Panc1 (cell line): ENCODE results near the gene CACNA2D4. TPM values are rescaled to one million over a fixed set of nuclear protein-coding genes. Genes with fewer than 3 reads are reported as not detected.

Experiments
- ATAC-seq: fragments of 200-7000 bp; cut with Tn5 transposase; 2 replicates; pipeline ENCODE4 v1.9.1; 2020; ENCODE audit warnings: mild to moderate bottlenecking, moderate library complexity
- BruUV-seq: library from RNA; stranded (reverse); fragments of 400-500 nt; replicated peaks from 2 replicates; lab custom pipeline; 2021; lab: Mats Ljungman, UMichigan
- CTCF ChIA-PET: fragments of 300-600 bp; sonication (Branson Sonifier 250); formaldehyde crosslinking; loops from one replicate; lab custom pipeline; 2022; ENCODE audit warnings: antibody characterized with exemption; lab: Charles Lee
- POLR2A ChIA-PET: fragments of 300-600 bp; sonication (Branson Sonifier 250); formaldehyde crosslinking; loops from one replicate; lab custom pipeline; 2022; ENCODE audit warnings: antibody characterized with exemption; lab: Charles Lee
- DNase-seq: peaks from one replicate; pipeline ENCODE4 v3.0.0-alpha.2; 2010; ENCODE audit warnings: low read depth, low spot score
- H3K27ac ChIP-seq: 2 replicates; pipeline ENCODE4 v1.5.1; 2011; ENCODE audit warnings: mild to moderate bottlenecking, low read length, inconsistent platforms
- H3K27me3 ChIP-seq: fragments of 200-500 bp; sonication (Bioruptor generic); 2 replicates; pipeline ENCODE4 v1.6.0; 2014; ENCODE audit warnings: low read length, inconsistent platforms; ENCODE audit not compliant: control insufficient read depth, insufficient read depth
- H3K36me3 ChIP-seq: fragments of 200-500 bp; sonication (Bioruptor generic); 2 replicates; pipeline ENCODE4 v1.5.1; 2014; ENCODE audit warnings: inconsistent platforms, mild to moderate bottlenecking, low read length, moderate library complexity; ENCODE audit not compliant: control insufficient read depth, insufficient read depth
- H3K4me1 ChIP-seq: 2 replicates; pipeline ENCODE4 v1.5.1; 2011; ENCODE audit warnings: inconsistent platforms, mild to moderate bottlenecking, low read length, moderate library complexity; ENCODE audit not compliant: control insufficient read depth, insufficient read depth
- H3K4me3 ChIP-seq, 2 experiments: 2 replicates each; pipeline ENCODE4 v1.5.1; 2011 to 2012; ENCODE audit warnings: low read depth in 2 of 2, low read length in 2 of 2, mild to moderate bottlenecking in 2 of 2, inconsistent platforms in 1 of 2, moderate library complexity in 1 of 2
- H3K9me3 ChIP-seq: fragments of 200-500 bp; sonication (Bioruptor generic); 2 replicates; pipeline ENCODE4 v1.5.1; 2014; ENCODE audit warnings: low read depth, mild to moderate bottlenecking, inconsistent platforms, low read length, moderate library complexity; ENCODE audit not compliant: control insufficient read depth, insufficient read depth
- CTCF ChIP-seq: fragments of 450-650 bp; IDR thresholded peaks from 2 replicates; pipeline ENCODE4 v1.5.1; 2017; ENCODE audit warnings: mild to moderate bottlenecking
- POLR2AphosphoS5 ChIP-seq: IDR thresholded peaks from 2 replicates; pipeline ENCODE4 v1.6.1; 2012; ENCODE audit warnings: mild to moderate bottlenecking, low read depth, low read length, moderate library complexity
- SIN3A ChIP-seq: IDR thresholded peaks from 2 replicates; pipeline ENCODE4 v1.6.1; 2012; ENCODE audit warnings: low read depth, mild to moderate bottlenecking, low read length, moderate library complexity, borderline replicate concordance; ENCODE audit not compliant: insufficient read depth
- TCF7L2 ChIP-seq: IDR thresholded peaks from 2 replicates; pipeline ENCODE4 v1.6.1; 2011; ENCODE audit warnings: mild to moderate bottlenecking, low read depth, low read length, inconsistent platforms
- in situ Hi-C: cut with HindIII; loops from 2 replicates; pipeline ENCODE4 v1.10.0; 2016; ENCODE audit warnings: low sequenced_read_pairs, low pct_unique_long_range_greater_than_20kb
- intact Hi-C: fragments of 100-400 bp; cut with micrococcal nuclease; formaldehyde crosslinking; loops from one replicate; pipeline ENCODE4 v1.10.0; 2022; ENCODE audit not compliant: unreplicated experiment
- total RNA-seq: library from RNA; stranded (reverse); gene quantifications from one replicate; pipeline ENCODE4 v1.2.1, GENCODE V29; 2021; ENCODE audit not compliant: unreplicated experiment
- TF ChIP-seq, protein P1 (sequence below), 2 experiments: IDR thresholded peaks; 2 replicates each; pipeline ENCODE4 v1.6.1; 2011 to 2012; ENCODE audit warnings: low read depth in 2 of 2, control low read depth in 1 of 2, low read length in 1 of 2, mild to moderate bottlenecking in 1 of 2, moderate library complexity in 1 of 2; ENCODE audit not compliant: insufficient read depth in 1 of 2

Gene CACNA2D4
- total RNA-seq, 1 experiment from 2014 or later, result 0.15 TPM

- no peak overlapping the region for H3K4me3 ChIP-seq
- H3K4me1 ChIP-seq, result no peaks in the 10 kb centered on the region
- CTCF ChIA-PET, result no interaction called here
- H3K9me3 ChIP-seq, result no peaks in the 10 kb centered on the region
- intact Hi-C loops, result no loop called here
- in situ Hi-C loops, result no loop called here
- POLR2A ChIA-PET, result no interaction called here
- H3K36me3 ChIP-seq, result no peaks in the 10 kb centered on the region
- TF ChIP-seq TCF7L2 (no peak), SIN3A (no peak), CTCF (no peak), POLR2AphosphoS5 (no peak)
- TF ChIP-seq, protein P1, sequence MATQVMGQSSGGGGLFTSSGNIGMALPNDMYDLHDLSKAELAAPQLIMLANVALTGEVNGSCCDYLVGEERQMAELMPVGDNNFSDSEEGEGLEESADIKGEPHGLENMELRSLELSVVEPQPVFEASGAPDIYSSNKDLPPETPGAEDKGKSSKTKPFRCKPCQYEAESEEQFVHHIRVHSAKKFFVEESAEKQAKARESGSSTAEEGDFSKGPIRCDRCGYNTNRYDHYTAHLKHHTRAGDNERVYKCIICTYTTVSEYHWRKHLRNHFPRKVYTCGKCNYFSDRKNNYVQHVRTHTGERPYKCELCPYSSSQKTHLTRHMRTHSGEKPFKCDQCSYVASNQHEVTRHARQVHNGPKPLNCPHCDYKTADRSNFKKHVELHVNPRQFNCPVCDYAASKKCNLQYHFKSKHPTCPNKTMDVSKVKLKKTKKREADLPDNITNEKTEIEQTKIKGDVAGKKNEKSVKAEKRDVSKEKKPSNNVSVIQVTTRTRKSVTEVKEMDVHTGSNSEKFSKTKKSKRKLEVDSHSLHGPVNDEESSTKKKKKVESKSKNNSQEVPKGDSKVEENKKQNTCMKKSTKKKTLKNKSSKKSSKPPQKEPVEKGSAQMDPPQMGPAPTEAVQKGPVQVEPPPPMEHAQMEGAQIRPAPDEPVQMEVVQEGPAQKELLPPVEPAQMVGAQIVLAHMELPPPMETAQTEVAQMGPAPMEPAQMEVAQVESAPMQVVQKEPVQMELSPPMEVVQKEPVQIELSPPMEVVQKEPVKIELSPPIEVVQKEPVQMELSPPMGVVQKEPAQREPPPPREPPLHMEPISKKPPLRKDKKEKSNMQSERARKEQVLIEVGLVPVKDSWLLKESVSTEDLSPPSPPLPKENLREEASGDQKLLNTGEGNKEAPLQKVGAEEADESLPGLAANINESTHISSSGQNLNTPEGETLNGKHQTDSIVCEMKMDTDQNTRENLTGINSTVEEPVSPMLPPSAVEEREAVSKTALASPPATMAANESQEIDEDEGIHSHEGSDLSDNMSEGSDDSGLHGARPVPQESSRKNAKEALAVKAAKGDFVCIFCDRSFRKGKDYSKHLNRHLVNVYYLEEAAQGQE (IDR thresholded peaks at IDR 0.05; ENCODE audit: insufficient read depth in 1 of 2, low read depth in 2 of 2, low read length in 1 of 2), result no peak
- no TSS peak for BruUV-seq
- H3K27ac ChIP-seq, result no peak overlapping the region
- no peaks in the 10 kb centered on the region for H3K27me3 ChIP-seq
- DNase-seq (no peak), ATAC-seq (no peak)
Measured at GRCh38 chr12:1925684-1926006, 7.2 kb upstream of the CACNA2D4 start.

DNA sequence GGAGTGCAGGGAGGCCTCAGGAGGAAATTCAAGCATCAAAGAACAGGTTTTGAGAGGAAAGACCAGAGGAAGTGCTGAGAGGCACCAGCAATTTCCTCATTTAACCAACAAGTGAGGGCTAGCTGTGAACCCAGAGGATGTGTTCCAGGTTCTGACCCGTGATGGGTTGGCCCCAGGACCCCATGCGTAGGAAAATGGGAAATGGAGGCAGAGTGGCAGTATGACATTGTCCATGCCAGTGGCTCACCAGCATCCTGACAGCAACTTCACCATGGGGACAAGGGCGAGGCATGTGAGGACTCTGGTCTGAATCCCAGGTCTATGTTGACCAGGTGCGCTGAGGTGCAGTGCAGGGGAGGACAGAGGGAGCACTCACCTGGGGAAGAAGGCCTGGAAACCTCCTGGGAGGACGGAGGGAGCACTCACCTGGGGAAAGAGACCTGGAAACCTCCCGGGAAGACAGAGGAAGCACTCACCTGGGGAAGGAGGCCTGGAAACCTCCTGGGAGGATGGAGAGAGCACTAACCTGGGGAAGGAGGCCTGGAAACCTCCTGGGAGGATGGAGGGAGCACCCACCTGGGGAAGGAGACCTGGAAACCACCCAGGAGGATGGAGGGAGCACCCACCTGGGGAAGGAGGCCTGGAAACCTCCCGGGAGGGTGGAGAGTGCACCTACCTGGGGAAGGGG is 6.7 kb upstream of the CACNA2D4 start:
- no peaks in the 10 kb centered on the region for H3K36me3 ChIP-seq
- DNase-seq, result no peak
- no peaks in the 10 kb centered on the region for H3K27me3 ChIP-seq
- no peak overlapping the region for H3K27ac ChIP-seq
- no peaks in the 10 kb centered on the region for H3K9me3 ChIP-seq
- BruUV-seq, result no TSS peak
- POLR2A ChIA-PET, result no interaction called here
- in situ Hi-C loops (no loop called here), intact Hi-C loops (no loop called here)
- no peaks in the 10 kb centered on the region for H3K4me1 ChIP-seq
- no peak overlapping the region for H3K4me3 ChIP-seq
- TF ChIP-seq TCF7L2 (no peak), POLR2AphosphoS5 (no peak), SIN3A (no peak), CTCF (no peak)
- TF ChIP-seq, protein P1 (IDR thresholded peaks at IDR 0.05; ENCODE audit: insufficient read depth in 1 of 2, low read depth in 2 of 2, low read length in 1 of 2), result no peak
- ATAC-seq, result no peak
- CTCF ChIA-PET, result no interaction called here
